ENCODE measurements around the gene TOMM34. TPM values are rescaled to one million over a fixed set of nuclear protein-coding genes. Genes with fewer than 3 reads are reported as not detected.

Gene TOMM34
- total and polyA plus RNA-seq, 10 donors = 11.6 to 19.4 (median 15.9) TPM

GRCh38 chr20:44954211-44954610 is 6.0 kb downstream of the TOMM34 start:
- no peak for DNase-seq
- H3K4me3 ChIP-seq = no peak overlapping the region
- H3K9me3 ChIP-seq = no peaks in the 10 kb centered on the region
- TF ChIP-seq POLR2AphosphoS5 (IDR thresholded peaks at IDR 0.05) (no peak), CTCF (IDR thresholded peaks at IDR 0.05 in 8 of 11, conservative IDR thresholded peaks at IDR 0.05 in 3 of 11) (no peak), POLR2A (IDR thresholded peaks at IDR 0.05) (no peak)
- intact Hi-C loops (cut with DNase I; ENCODE audit: low total_unique reads) = loop anchor here (10.0 kb wide), 1 partner anchor 59 kb away; no protein-coding TSS in a partner anchor
- no peaks in the 10 kb centered on the region for H3K27me3 ChIP-seq (replicated peaks in 1 of 7)
- H3K4me1 ChIP-seq = peaks cover 7 to 60% (median 24%) of the 10 kb centered on the region in 6 donors
- 91 to 97% (median 95%) methylated on average over 5 of the region's 5 CpGs for whole genome bisulfite sequencing, 5 donors
- H3K36me3 ChIP-seq = peaks cover 0 to 88% (median 71%) of the 10 kb centered on the region in 6 donors
- H3K27ac ChIP-seq = no peak overlapping the region

DNA sequence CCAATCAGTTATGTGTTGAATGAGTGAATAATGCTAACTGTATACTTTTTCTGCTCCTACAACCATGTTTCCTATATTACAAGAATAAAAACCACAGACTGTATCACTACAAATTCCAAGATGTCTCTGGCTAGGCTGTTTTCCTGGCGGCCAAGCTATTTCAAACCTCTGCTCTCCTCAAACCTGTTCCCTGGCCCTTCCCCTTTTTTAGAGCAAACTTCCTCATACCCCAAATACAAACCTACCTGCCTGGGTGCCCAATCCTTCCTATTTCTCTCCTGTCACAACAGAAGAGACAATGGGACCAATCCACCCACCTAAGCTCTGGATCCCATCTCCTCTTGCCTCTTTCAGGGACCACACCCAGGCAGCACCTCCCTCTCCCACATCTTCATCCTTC is 7.5 kb downstream of the TOMM34 start:
- peaks cover 0 to 95% (median 85%) of the 10 kb centered on the region in 6 donors for H3K36me3 ChIP-seq
- intact Hi-C loops (cut with DNase I; ENCODE audit: low total_unique reads) = loop anchor here (10.0 kb wide), 1 partner anchor 58 kb away; no protein-coding TSS in a partner anchor
- TF ChIP-seq POLR2AphosphoS5 (IDR thresholded peaks at IDR 0.05) (no peak), POLR2A (IDR thresholded peaks at IDR 0.05) (no peak), CTCF (IDR thresholded peaks at IDR 0.05 in 8 of 11, conservative IDR thresholded peaks at IDR 0.05 in 3 of 11) (no peak)
- no peaks in the 10 kb centered on the region for H3K27me3 ChIP-seq (replicated peaks in 1 of 7)
- H3K27ac ChIP-seq = no peak overlapping the region
- no peaks in the 10 kb centered on the region for H3K9me3 ChIP-seq
- H3K4me1 ChIP-seq = peaks cover 0 to 45% (median 11%) of the 10 kb centered on the region in 6 donors
- no peak overlapping the region for H3K4me3 ChIP-seq
- DNase-seq = no peak
- WGBS, 5 donors = 72 to 96% (median 85%) methylated on average over 1 of the region's 1 CpG

DNA sequence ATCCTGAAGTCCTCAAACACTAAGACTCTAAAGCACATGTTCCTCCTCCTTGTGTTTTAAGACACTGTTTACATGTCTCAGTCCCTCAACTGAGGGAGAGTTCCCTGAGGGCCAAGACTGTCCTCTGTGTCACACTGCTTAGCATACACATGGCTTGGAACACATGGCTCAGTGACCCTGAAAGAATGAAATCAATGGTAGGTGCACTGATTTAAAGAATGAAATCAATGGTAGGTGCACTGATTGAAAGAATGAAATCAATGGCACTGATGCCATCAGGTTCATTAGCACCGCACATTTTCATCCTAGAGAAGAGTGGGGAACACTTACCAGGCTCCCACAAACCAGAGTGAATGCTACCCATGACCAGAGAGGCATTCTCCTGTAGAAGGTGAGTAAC is 9.8 kb downstream of the TOMM34 start:
- no peak for DNase-seq
- Histone ChIP-seq H3K4me3 (no peak overlapping the region), H3K9me3 (no peaks in the 10 kb centered on the region), H3K27me3 (replicated peaks in 1 of 7) (no peaks in the 10 kb centered on the region), H3K36me3 (peaks cover 0 to 100% (median 91%) of the 10 kb centered on the region in 6 donors), H3K27ac (no peak overlapping the region), H3K4me1 (peaks cover 0 to 38% (median 5%) of the 10 kb centered on the region in 6 donors)
- 94 to 100% (median 97%) methylated on average over 1 of the region's 1 CpG for WGBS, 5 donors
- no peak for TF ChIP-seq POLR2A (IDR thresholded peaks at IDR 0.05)
- no peak for TF ChIP-seq CTCF (IDR thresholded peaks at IDR 0.05 in 8 of 11, conservative IDR thresholded peaks at IDR 0.05 in 3 of 11)
- no peak for TF ChIP-seq POLR2AphosphoS5 (IDR thresholded peaks at IDR 0.05)
- intact Hi-C loops (cut with DNase I; ENCODE audit: low total_unique reads) = loop anchor here (10.0 kb wide), 1 partner anchor 56 kb away; no protein-coding TSS in a partner anchor

DNA sequence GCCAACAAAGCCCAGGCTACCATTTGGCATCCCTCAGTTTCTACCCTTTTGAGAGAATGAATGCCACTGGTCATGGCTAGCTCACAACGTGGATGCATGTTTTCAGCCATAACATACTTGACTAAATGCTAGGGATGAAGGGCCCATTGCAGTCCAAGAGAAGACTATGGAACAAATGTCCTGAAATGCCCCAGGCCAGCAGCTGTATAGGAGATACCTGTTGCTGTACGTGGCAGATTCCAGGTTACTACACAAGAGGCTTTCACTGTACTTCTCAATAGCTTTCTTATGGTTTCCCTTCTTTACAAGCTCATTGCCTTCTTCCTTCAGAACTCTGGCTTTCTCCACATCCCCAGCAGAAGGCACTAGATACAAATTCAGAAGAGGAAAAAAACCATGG is 11.7 kb downstream of the TOMM34 start:
- no peak for DNase-seq
- TF ChIP-seq POLR2AphosphoS5 (IDR thresholded peaks at IDR 0.05) (no peak), CTCF (IDR thresholded peaks at IDR 0.05 in 8 of 11, conservative IDR thresholded peaks at IDR 0.05 in 3 of 11) (no peak), POLR2A (IDR thresholded peaks at IDR 0.05) (no peak)
- H3K4me1 ChIP-seq = peaks cover 0 to 24% (median 0%) of the 10 kb centered on the region in 6 donors
- H3K9me3 ChIP-seq = no peaks in the 10 kb centered on the region
- intact Hi-C loops (cut with DNase I; ENCODE audit: low total_unique reads) = no loop called here
- H3K27me3 ChIP-seq (replicated peaks in 1 of 7) = no peaks in the 10 kb centered on the region
- WGBS, 5 donors = 93 to 98% (median 96%) methylated on average over 2 of the region's 2 CpGs
- H3K36me3 ChIP-seq = peaks cover 0 to 100% (median 91%) of the 10 kb centered on the region in 6 donors
- no peak overlapping the region for H3K27ac ChIP-seq
- H3K4me3 ChIP-seq = no peak overlapping the region

All from spleen (tissue), 11 donors.